SU-DHL-6 (cell line): ENCODE data around the gene TENM4.

ENCODE experiments used
- H2AFZ ChIP-seq: fragments of 200-600 bp; sonication (generic); 2 replicates; pipeline ENCODE4 v1.6.1; 2014; ENCODE audit warnings: low read depth, mild to moderate bottlenecking, moderate library complexity, mixed read lengths, antibody characterized with exemption, low read length; ENCODE audit not compliant: severe bottlenecking
- H3F3A ChIP-seq: fragments of 200-600 bp; shearing (Covaris generic); 2 replicates; pipeline ENCODE4 v1.6.0; 2016; ENCODE audit warnings: antibody characterized with exemption, mild to moderate bottlenecking; ENCODE audit not compliant: insufficient read depth
- H3K27ac ChIP-seq: fragments of 200-600 bp; sonication (generic); 2 replicates; pipeline ENCODE4 v1.5.1; 2016; ENCODE audit warnings: low read depth, mild to moderate bottlenecking, low read length, moderate library complexity, mixed read lengths
- H3K27me3 ChIP-seq: fragments of 200-600 bp; sonication (generic), shearing (Covaris generic); 2 replicates; pipeline ENCODE4 v1.6.0; 2014; ENCODE audit warnings: mild to moderate bottlenecking, low read length
- H3K36me3 ChIP-seq: fragments of 200-600 bp; sonication (generic); 2 replicates; pipeline ENCODE4 v1.6.1; 2014; ENCODE audit warnings: mild to moderate bottlenecking, low read length, mixed read lengths
- H3K4me2 ChIP-seq: fragments of 300-600, 200-600 bp; shearing (Covaris generic), sonication (generic); 2 replicates; pipeline ENCODE4 v1.6.0; 2014; ENCODE audit warnings: low read length, low read depth, mild to moderate bottlenecking; ENCODE audit not compliant: poor library complexity, severe bottlenecking
- H3K4me3 ChIP-seq: fragments of 200-600 bp; sonication (generic); 2 replicates; pipeline ENCODE4 v1.5.1; 2014; ENCODE audit warnings: antibody characterized with exemption, low read length, mild to moderate bottlenecking, mixed read lengths; ENCODE audit not compliant: insufficient read depth, poor library complexity, severe bottlenecking
- H3K79me2 ChIP-seq: fragments of 200-600 bp; sonication (generic); 2 replicates; pipeline ENCODE4 v1.6.1; 2014; ENCODE audit warnings: mild to moderate bottlenecking, low read length, moderate library complexity; ENCODE audit not compliant: insufficient read depth
- H3K9ac ChIP-seq: fragments of 200-600 bp; sonication (generic); 2 replicates; pipeline ENCODE4 v1.7.0; 2014; ENCODE audit warnings: mild to moderate bottlenecking, low read length
- H3K9me2 ChIP-seq: fragments of 200-600 bp; sonication (generic); replicated peaks from 2 replicates; pipeline ENCODE4 v1.6.1; 2014; ENCODE audit warnings: low read length; ENCODE audit not compliant: insufficient read depth
- H3K9me3 ChIP-seq: fragments of 200-600 bp; sonication (generic); 2 replicates; pipeline ENCODE4 v1.6.1; 2014; ENCODE audit warnings: low read length, mixed read lengths; ENCODE audit not compliant: insufficient read depth
- H4K20me1 ChIP-seq: fragments of 200-600 bp; sonication (generic); 2 replicates; pipeline ENCODE4 v1.6.1; 2014; ENCODE audit warnings: low read depth, mild to moderate bottlenecking, antibody characterized with exemption, low read length, moderate library complexity, mixed read lengths
- CTCF ChIP-seq: fragments of 200-600 bp; sonication (generic); IDR thresholded peaks from one replicate; pipeline ENCODE4 v1.5.1; 2017; ENCODE audit warnings: antibody characterized with exemption, mild to moderate bottlenecking, low read length, moderate library complexity; ENCODE audit not compliant: insufficient read depth, poor library complexity, severe bottlenecking
- EZH2phosphoT487 ChIP-seq: fragments of 200-600 bp; sonication (generic), shearing (Covaris generic); conservative IDR thresholded peaks from 2 replicates; pipeline ENCODE4 v1.6.1; 2018; ENCODE audit warnings: mild to moderate bottlenecking, antibody characterized with exemption, low read length, moderate library complexity, mixed read lengths

Gene TENM4

DNA sequence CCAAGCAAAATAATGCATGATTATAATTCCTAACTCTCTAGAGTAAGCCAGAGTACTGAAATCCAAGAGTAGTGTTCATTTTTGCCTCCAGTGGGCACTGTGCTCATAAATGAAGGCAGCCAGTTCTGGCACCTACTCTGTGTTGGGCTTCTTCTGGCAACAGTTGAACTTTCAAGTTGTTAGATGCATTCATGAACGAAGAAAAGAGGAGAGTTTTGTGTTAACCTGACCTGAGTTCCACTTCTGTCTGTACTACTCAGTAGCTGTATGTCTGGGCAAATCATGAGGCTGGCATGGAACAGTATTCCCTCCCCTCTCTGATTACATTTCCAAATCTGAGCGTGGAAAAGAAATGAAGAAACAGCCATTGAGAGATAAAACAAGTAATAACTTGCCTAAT is 20.3 kb upstream of the TENM4 start:
- Histone ChIP-seq H3K4me3 (no peak overlapping the region), H3K36me3 (no peaks in the 10 kb centered on the region), H3K9me3 (no peaks in the 10 kb centered on the region), H3K27ac (no peak overlapping the region), H3F3A (no peaks in the 10 kb centered on the region), H4K20me1 (no peaks in the 10 kb centered on the region), H2AFZ (no peak overlapping the region), H3K9ac (no peak overlapping the region), H3K9me2 (no peaks in the 10 kb centered on the region), H3K79me2 (no peaks in the 10 kb centered on the region), H3K4me2 (no peak overlapping the region), H3K27me3 (no peaks in the 10 kb centered on the region)
- TF ChIP-seq EZH2phosphoT487 (no peak), CTCF (no peak)

- no peaks in the 10 kb centered on the region for H3K36me3 ChIP-seq
- no peaks in the 10 kb centered on the region for H3K27me3 ChIP-seq
- no peak overlapping the region for H2AFZ ChIP-seq
- no peaks in the 10 kb centered on the region for H3K9me3 ChIP-seq
- H3K79me2 ChIP-seq, result no peaks in the 10 kb centered on the region
- no peak overlapping the region for H3K27ac ChIP-seq
- no peak overlapping the region for H3K9ac ChIP-seq
- H3K4me2 ChIP-seq, result no peak overlapping the region
- H3F3A ChIP-seq, result no peaks in the 10 kb centered on the region
- no peaks in the 10 kb centered on the region for H3K9me2 ChIP-seq
- no peak overlapping the region for H3K4me3 ChIP-seq
- no peaks in the 10 kb centered on the region for H4K20me1 ChIP-seq
- TF ChIP-seq EZH2phosphoT487, result no peak
- no peak for TF ChIP-seq CTCF
These were observed 17.9 kb upstream of the TENM4 start for GRCh38 chr11:79458709-79459108.

DNA sequence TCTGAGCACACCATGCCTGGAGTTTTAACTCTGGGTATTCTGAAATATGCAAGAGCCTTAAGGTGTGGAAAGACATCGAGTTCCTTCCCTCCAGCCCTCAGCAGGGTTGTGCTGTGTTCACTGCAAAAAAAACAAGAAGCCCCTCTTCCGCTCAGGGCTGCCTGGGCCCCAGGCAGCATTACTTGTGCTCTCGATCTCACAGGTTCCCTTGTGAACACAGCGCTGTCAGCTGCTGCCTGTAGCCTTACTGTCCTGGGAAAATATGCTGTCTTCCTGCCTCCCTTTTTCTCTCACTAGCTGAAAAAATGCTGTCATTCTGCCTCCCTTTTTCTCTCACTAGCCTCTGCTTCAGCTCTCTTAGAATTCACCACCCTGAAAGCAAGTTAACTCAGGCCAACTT is 15.7 kb upstream of the TENM4 start:
- TF ChIP-seq CTCF, result no peak
- no peak for TF ChIP-seq EZH2phosphoT487
- H3K79me2 ChIP-seq, result no peaks in the 10 kb centered on the region
- no peak overlapping the region for H3K9ac ChIP-seq
- no peak overlapping the region for H3K4me2 ChIP-seq
- no peaks in the 10 kb centered on the region for H3F3A ChIP-seq
- H3K36me3 ChIP-seq, result no peaks in the 10 kb centered on the region
- H3K27me3 ChIP-seq, result no peaks in the 10 kb centered on the region
- H3K9me2 ChIP-seq, result no peaks in the 10 kb centered on the region
- H3K4me3 ChIP-seq, result no peak overlapping the region
- H2AFZ ChIP-seq, result no peak overlapping the region
- no peaks in the 10 kb centered on the region for H3K9me3 ChIP-seq
- no peak overlapping the region for H3K27ac ChIP-seq
- no peaks in the 10 kb centered on the region for H4K20me1 ChIP-seq

GRCh38 chr11:79453617-79454016 is 12.8 kb upstream of the TENM4 start:
- Histone ChIP-seq H3K9me2 (no peaks in the 10 kb centered on the region), H3F3A (no peaks in the 10 kb centered on the region), H3K4me3 (no peak overlapping the region), H3K27ac (no peak overlapping the region), H3K9ac (no peak overlapping the region), H2AFZ (no peak overlapping the region), H3K79me2 (no peaks in the 10 kb centered on the region), H3K27me3 (no peaks in the 10 kb centered on the region), H4K20me1 (no peaks in the 10 kb centered on the region), H3K36me3 (no peaks in the 10 kb centered on the region), H3K9me3 (no peaks in the 10 kb centered on the region), H3K4me2 (no peak overlapping the region)
- no peak for TF ChIP-seq CTCF
- no peak for TF ChIP-seq EZH2phosphoT487
